Measurements from ENCODE around the gene CHKB.

- peak; percentile 95 to 99 (median 97) for TF ChIP-seq CTCF (IDR thresholded peaks at IDR 0.05)
- TF ChIP-seq POLR2A (IDR thresholded peaks at IDR 0.05) = peak; percentile 70 to 90 (median 87)
These were observed 19.9 kb downstream of the CHKB start, which contains the start of gene SYCE3 for GRCh38 chr22:50562523-50563412.

All from body of pancreas (tissue), 4 donors.